Choroid plexus epithelial cell (primary cell): Measurements from ENCODE around the gene COPG1.

Experiments used
- DNase-seq: peaks from one replicate; pipeline ENCODE4 v3.0.0-alpha.2; 2010; ENCODE audit warnings: low read depth
- H3K4me3 ChIP-seq: 2 replicates; pipeline ENCODE4 v1.5.1; 2011; ENCODE audit warnings: low read depth, mild to moderate bottlenecking, control low read depth, low read length, moderate library complexity
- CTCF ChIP-seq: conservative IDR thresholded peaks from 2 replicates; pipeline ENCODE4 v1.5.1; 2011; ENCODE audit warnings: low read depth, mild to moderate bottlenecking, control low read depth, inconsistent platforms, low read length, moderate library complexity

Gene COPG1

DNA sequence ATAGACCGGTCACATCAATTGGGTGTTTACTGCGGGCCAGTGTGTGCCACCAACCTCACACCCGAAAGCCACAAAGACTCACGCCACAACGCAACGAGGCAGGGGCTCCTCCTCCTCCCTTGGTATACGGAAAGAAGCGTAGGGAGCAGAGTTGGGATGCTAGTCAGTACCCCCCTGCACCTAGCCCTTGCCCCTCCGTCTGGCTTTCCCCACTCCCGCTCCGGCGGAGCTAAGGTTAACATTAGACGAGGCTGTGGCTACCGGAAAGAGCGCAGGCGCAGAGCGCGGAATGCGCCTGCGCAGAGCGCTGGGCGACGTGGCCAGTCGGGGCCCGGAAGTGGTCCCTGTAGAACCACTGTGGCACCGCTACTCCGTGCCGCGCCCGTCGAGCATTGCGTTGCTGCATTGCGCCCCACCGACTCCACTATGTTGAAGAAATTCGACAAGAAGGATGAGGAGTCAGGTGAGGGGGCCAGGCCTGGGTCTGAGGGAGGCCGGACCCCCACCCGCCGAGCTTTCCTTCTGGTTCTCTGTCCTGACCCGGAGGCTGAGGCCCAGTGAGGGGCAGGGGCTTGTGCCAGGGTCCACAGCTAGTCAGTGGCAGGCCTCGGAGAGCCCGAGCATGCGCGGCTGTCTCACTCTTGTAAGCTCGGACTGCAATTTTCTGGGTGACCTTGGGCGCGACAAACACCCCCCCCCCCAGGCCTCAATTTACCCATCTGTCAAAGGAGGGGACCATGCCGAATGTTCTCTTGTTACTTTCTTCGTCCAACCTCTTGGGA lies at the start of gene COPG1:
Gene COPG1, plus strand, starts transcription at position 323 of the 782 bp plus-strand sequence. Its CDS starts 104 bp downstream, at position 427.
- TF ChIP-seq CTCF: no peak
- peak; percentile 88 for DNase-seq
- H3K4me3 ChIP-seq: peak within 1 kb of the TSS; percentile 80

DNA sequence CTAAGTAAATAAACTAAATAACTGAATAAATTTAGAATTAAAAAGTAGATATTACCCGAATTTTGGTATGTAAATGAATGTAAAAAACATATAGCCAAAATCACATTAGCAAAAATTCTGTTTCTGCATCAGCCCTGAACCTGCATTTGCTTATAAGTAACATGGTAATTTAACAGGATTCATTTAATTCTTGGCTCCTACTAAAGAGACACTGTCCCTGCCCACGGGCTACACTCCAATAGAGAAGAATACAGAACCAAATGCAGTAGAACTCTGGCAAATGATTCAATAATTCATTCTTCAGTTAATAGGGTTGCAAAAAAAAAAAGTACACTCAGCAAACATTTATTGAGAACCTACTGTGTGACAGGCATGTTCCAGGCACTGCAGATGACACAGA lies 44.9 kb upstream of the COPG1 start:
- H3K4me3 ChIP-seq: no peak overlapping the region
- no peak for TF ChIP-seq CTCF

DNA sequence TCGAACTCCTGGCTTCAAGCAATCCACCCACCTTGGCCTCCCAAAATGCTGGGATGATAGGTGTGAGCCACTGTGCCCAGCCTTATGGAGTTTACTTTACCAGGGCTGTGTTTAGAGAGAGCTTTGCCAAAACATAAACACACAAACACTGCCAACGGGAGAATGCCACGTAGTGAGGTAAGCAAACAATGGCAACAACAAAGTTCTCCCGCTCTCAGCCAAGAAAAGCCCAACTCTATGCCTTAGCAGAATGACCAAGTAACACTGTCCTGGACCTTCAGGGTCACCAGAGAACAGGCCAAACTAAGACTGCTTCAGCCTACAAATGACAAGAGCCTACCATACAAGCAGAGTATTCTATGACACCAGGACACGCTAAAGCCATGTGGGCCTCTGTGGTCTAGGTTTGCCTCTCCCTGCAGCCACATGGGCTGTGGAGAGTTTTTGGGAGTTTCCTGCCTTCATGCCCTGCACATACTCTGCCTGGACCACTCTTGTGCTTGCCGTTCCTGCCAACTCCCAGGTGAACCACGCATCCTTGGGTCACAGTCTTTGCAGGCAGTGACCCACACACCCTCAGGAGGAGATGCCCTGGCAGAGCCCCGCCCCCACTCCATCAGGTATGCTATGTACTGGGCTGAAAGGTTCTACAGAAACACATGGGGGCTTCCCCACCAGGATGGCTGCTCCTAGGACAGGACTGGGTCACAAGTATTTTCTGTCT lies 44.1 kb upstream of the COPG1 start:
- TF ChIP-seq CTCF: no peak

More for the DNA sequence above, 44.9 kb upstream of the COPG1 start:
- DNase-seq: no peak

DNA sequence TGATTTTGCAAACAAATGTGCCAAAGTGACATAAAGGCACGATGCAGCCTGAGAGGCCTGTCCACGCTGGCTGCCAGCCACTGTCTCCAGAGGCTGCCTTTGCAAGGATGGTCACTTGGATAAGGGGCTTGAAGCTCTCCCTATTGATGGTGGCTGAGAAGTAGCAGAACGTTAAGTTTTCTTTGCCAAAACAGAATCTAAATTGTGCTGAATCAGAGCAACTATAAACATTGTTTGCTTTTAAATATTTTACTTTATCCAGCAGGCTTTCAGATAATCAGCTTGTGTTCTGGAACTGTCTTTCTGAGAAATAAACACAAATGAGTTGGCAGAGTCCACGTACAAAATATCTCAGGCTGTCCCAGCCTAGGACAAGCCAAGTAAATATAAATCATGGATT lies 41.9 kb upstream of the COPG1 start:
- TF ChIP-seq CTCF: no peak
- no peak for DNase-seq
- H3K4me3 ChIP-seq: no peak overlapping the region

More for the DNA sequence above, 44.1 kb upstream of the COPG1 start:
- no peak for DNase-seq
- no peak overlapping the region for H3K4me3 ChIP-seq

GRCh38 chr3:129211345-129211744 lies 38.1 kb upstream of the COPG1 start:
- TF ChIP-seq CTCF: no peak
- no peak overlapping the region for H3K4me3 ChIP-seq
- no peak for DNase-seq

- DNase-seq: peak; percentile 73
- no peak for TF ChIP-seq CTCF
- H3K4me3 ChIP-seq: no peak overlapping the region
Observed at GRCh38 chr3:129211772-129212171, 37.6 kb upstream of the COPG1 start.
